GM21576 (cell line): ENCODE results near the gene PDLIM4.

Experiments
- ATAC-seq: cut with Tn5 transposase; IDR thresholded peaks from one replicate; pipeline ENCODE4 v1.9.1; 2021; ENCODE audit warnings: mild to moderate bottlenecking, moderate library complexity; ENCODE audit not compliant: unreplicated experiment

PDLIM4 gene

GRCh38 chr5:132280371-132281240 is 23.1 kb downstream of the PDLIM4 start:
- no peak for ATAC-seq

- ATAC-seq, result no peak
These were observed 24.5 kb downstream of the PDLIM4 start for GRCh38 chr5:132281856-132282614.

- no peak for ATAC-seq
These were observed 26.0 kb downstream of the PDLIM4 start for GRCh38 chr5:132283423-132284043.

- no peak for ATAC-seq
These were observed 31.6 kb downstream of the PDLIM4 start for GRCh38 chr5:132289097-132289496.

GRCh38 chr5:132291026-132291425 is 33.5 kb downstream of the PDLIM4 start:
- ATAC-seq, result no peak

- peak; percentile 35 for ATAC-seq
These were observed 35.8 kb downstream of the PDLIM4 start for GRCh38 chr5:132293066-132293991.

- peak; percentile 56 for ATAC-seq
These were observed 36.7 kb downstream of the PDLIM4 start, which contains the start of gene SLC22A4 for GRCh38 chr5:132293992-132294727. Gene SLC22A4 (plus strand): TSS chr5:132294394. CDS start chr5:132294617, 223 bp downstream.

GRCh38 chr5:132294728-132295504 is 37.4 kb downstream of the PDLIM4 start:
- no peak for ATAC-seq

- no peak for ATAC-seq
These were observed 38.3 kb downstream of the PDLIM4 start for GRCh38 chr5:132295505-132296411.

GRCh38 chr5:132296412-132297016 is 39.0 kb downstream of the PDLIM4 start:
- ATAC-seq, result no peak

- no peak for ATAC-seq
These were observed 39.9 kb downstream of the PDLIM4 start for GRCh38 chr5:132297211-132297940.

- ATAC-seq, result no peak
These were observed 41.1 kb downstream of the PDLIM4 start for GRCh38 chr5:132298298-132299212.

GRCh38 chr5:132299917-132300316 is 42.4 kb downstream of the PDLIM4 start:
- no peak for ATAC-seq

GRCh38 chr5:132300577-132301343 is 43.3 kb downstream of the PDLIM4 start:
- no peak for ATAC-seq
